GM18907 (cell line): ENCODE measurements around the gene CCDC34.
"Not testable (repeated sequence)": the region's sequence is repeated elsewhere in the genome, so short reads cannot be mapped to it uniquely, and the experiment has no call there.

Source experiments
- ATAC-seq: cut with Tn5 transposase; IDR thresholded peaks from one replicate; pipeline ENCODE4 v1.9.1; 2021; ENCODE audit warnings: mild to moderate bottlenecking, moderate library complexity; ENCODE audit not compliant: unreplicated experiment

CCDC34 gene

GRCh38 chr11:27328614-27329013 is 34.4 kb downstream of the CCDC34 start:
- ATAC-seq: no peak

GRCh38 chr11:27327064-27327463 is 36.0 kb downstream of the CCDC34 start:
- not testable (repeated sequence) for ATAC-seq

GRCh38 chr11:27322196-27322595 is 40.8 kb downstream of the CCDC34 start:
- not testable (repeated sequence) for ATAC-seq

DNA sequence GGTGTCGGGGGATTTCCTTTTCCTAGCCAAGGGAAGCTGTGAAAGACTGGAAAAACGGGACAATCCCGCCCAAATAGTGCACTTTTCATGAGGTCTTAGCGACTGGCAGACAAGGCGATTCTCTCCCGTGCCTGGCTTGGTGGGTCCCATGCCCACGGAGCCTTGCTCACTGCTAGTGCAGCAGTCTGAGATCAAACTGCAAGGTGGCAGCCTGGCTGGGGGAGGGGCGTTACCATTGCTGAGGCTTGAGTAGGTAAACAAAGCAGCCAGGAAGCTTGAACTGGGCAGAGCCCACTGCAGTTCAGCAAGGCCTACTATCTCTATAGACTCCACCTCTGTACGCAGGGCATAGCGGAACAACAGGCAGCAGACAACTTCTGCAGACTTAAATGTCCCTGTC is 41.7 kb downstream of the CCDC34 start:
- not testable (repeated sequence) for ATAC-seq

- peak; percentile 100 for ATAC-seq
These were observed 43.9 kb downstream of the CCDC34 start for GRCh38 chr11:27319072-27319471.

DNA sequence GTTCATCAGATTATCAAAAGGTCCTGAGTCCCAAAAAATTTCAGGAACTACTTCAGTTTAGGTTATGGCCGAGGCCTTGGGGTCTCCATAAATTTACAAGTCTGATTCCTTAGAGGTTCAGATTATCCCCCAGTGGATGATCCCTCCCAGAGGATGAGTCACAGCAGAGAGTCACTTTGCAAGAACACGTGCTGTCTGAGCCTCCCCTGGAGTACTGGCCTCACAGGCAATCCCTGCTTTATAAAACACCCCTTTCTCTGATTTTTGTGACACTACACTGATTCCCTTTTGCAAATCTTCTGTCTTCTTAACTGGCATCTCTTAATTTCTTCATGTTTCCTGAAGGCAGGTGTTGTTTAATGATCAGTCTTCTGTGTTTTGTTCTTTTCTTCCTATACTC is 45.3 kb downstream of the CCDC34 start:
- no peak for ATAC-seq

- no peak for ATAC-seq
These were observed 47.2 kb downstream of the CCDC34 start for GRCh38 chr11:27315836-27316235.

DNA sequence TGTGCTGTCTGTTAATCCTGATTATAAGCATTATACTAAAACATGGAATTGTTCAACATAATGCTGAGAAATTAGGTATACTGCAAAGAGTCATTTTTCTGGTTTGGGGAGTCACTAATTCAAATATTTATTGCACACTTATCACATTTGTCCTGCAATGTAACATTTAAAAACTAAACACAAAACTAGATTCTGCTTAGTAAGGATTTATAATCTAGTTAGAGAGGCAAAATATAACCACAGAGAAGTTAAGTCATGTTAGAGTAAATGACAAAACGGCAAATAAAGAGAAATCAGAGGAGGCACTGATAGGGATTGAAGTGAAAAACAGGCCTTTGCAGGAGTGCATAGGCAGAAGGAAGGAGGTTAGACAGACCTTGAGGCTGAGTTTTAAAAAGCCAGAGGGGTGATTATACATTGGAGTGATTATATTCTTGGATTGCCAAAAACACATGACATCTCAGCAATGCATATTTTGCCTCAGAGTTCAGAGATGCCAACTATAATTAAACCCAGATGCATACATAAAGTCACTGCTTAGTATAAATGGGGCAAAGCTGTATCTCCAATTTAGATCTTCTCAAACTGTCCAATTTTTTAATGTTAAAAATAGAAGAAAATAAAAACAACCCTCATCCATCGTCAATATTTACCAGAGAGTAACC is 49.7 kb downstream of the CCDC34 start:
- no peak for ATAC-seq

DNA sequence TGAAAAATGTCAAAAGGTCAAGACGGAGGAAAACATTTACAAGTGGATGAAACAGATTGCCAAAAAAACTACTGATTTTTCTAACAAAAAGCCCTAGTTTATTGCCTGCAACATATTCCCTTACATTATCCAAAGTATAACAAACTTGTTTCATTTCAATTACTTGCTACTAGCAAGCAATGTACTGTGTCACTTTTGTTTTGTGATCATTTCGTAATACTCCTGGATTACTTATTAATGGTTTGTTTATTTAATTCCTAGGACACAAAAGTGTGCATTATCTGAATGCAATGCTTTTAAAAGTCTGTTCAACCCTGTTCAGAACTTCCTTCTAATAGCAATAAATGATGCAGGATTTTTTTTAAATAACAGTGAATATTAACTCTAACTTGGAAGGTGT is 50.9 kb downstream of the CCDC34 start:
- ATAC-seq: no peak

DNA sequence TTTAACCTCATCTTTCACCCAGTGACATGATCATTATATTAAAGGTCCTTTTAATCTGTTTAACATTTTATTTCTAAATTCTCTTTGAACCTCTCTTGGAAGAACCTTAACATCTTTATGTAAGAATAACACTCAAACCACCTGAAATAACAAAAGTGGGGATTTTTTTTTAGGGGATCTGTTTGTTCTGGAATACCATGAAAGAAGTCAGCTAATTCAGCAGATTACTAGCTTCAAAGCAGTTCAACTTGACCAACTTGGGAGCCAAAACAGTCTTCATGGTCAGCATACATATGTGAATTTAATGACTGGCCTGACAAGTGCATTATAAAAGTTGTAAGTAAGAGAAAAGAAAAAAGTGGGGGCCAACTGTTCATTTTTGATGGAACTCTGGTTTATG is 52.3 kb downstream of the CCDC34 start:
- no peak for ATAC-seq

- ATAC-seq: no peak
These were observed 52.8 kb downstream of the CCDC34 start for GRCh38 chr11:27310182-27310581.

DNA sequence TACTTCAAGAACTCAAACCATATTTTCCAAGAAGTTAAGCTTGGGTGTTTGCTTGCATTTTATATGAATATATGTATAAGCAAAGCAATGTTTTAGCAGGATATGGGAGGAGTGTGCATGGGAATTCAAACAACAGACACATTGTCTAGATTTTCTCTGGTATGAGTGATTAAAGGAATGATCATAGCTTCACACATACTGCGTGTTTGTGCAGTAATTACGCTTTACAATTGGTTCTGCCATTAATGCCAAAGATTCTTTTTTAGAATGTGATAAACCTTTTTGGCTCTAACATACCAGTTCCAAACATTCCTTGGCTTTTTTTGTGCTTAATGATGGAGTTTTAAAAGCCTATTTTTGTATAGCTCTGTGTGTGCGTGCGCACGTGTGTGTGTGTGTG is 54.0 kb downstream of the CCDC34 start:
- ATAC-seq: no peak

DNA sequence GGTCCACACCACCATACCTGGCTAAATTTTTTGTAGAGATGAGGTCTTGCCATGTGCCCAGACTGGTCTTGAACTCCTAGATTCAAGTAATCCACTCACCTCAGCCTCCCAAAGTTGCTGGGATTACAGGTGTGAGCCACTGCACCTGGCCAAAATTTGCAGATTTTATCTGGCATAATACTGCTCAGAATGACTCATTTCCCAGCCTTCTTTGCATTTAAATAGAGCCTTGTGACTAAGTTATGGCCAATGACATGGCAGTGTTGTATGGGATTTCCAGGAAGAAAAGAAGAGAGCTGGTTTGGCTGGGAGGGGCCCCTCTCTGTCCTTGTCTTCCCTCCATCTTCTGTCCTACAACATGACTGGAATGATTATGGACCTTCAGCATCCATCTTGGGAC is 55.8 kb downstream of the CCDC34 start:
- no peak for ATAC-seq

- no peak for ATAC-seq
These were observed 57.3 kb downstream of the CCDC34 start for GRCh38 chr11:27305751-27306150.

- ATAC-seq: no peak
These were observed 58.5 kb downstream of the CCDC34 start for GRCh38 chr11:27304514-27304913.

DNA sequence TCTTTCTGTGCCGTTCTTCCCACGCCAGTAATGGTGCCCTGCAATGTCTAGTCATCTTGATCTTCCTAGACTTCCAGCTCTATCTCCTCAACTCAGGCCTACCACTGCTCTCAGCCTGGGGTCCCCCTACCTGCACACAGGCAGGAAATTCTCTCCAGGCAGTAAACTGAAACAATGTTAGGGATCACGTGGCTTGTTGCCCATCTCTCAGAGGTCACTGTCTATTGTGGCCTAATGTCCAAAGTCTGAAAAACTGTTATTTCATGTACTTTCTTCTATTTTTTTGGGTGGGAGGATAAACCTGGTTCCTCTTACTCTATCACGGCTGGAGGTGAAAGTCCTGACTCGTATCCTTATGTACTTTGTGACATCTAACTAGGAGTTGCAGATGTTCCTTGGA is 59.1 kb downstream of the CCDC34 start:
- ATAC-seq: no peak

DNA sequence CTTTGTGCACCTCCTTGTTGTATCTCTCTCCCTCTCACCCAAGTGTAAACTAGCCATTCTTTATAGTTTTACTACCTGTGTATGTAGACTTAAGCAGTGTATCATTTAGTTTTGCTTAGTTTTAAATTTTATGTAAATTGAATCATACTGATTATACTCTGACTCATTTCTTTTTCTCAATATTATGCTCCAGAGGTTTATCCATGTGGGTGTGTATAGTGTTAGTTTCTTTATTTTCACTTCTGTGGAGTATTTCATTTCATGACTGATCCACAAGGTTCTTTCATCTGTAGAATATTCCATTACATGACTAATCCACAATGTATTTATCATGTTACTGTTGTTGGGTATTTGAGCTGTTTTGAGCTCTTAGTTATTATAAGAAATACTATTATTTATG is 62.0 kb downstream of the CCDC34 start:
- ATAC-seq: no peak

DNA sequence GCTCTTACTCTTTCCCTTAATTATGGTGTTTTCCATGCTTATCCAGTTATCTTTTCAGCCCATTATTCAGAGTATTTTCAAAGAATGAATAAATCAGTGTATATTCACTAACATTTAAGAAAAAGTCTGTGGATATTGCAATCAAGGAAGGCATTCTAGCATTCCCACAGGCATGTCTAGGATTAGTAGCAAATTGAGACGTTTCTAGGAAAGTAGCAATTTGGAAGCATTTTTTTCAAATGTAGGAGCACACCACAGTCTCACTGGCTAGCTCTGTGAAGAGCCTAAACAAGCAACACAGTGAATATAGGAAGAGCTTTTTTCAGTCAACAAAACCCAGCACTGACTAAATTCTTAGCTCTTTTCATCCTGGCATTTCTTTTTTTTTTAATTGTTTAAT is 65.4 kb downstream of the CCDC34 start:
- no peak for ATAC-seq

- ATAC-seq: peak; percentile 82
These were observed 66.5 kb downstream of the CCDC34 start for GRCh38 chr11:27296497-27296896.

DNA sequence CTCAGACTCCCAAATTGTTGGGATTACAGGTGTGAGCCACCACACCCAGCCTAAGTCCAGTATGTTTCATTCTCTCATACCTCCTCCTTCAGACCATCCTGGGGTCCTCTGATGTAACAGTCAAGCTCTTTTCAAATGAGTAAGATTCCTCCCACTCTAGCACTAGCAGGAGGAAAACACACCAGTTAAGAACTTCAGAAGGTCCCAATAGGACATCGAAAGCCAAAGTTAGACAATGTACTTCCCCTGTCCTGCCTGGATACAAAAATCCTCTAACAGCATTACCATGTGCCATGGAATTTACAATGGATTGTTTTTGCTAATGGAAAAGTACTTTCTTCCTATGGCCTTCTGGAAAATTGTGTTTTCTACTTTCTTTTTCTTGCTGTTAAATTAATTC is 67.1 kb downstream of the CCDC34 start:
- ATAC-seq: no peak

DNA sequence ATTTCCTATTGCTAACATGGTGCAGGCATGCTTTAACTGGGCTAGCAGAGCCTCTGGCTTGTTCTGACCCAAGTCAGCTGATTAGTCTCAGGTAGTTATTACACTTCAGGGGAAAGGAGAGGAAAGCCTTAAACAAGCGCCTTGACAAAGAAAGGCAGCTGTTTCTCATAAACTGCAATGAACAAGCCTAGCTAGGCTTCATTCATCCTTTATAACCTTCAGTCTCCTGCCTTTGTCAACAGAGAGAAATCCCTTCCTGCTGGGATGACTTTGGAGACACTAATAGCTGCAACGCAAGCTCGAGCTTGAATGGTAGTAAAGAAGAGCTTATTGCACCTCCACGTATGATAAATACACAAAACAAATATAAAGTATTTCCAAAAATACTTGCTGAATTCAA is 68.4 kb downstream of the CCDC34 start:
- ATAC-seq: no peak

GRCh38 chr11:27293515-27294417 is 69.2 kb downstream of the CCDC34 start:
- no peak for ATAC-seq
